Measurements from ENCODE around the gene PSMB5.

DNA sequence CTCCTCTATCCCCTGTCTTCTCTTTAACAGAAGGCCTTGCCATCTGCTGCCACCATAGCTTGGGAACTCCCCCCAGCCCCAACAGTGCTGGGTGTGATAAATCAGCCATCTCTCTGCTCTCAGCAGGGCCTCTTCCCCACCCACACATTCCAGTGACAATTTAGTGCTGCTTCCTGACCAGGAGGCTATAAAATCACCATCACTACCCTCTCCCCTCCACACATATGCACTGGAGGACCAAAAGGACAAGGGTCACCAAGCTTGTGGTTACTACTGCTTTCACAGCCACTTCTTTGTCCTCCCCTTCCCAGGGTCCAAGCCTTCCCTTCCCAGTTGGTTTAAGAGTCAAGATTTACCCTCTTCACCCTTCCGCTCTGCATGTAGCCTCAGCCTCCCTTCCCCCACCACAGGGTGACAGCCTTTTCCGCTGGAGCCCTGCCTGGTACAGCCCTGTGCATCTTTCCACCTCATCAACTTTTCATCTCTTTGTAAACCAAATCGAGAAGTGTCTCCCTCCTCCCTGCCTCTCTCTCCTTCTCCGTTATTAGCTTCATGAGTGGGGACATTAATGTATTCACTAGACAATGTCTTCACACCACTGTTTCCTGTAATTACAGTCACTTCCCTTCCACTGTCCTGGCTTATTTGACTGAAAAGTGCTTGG, 9.4 kb downstream of the PSMB5 start:
- TF ChIP-seq, protein P1, sequence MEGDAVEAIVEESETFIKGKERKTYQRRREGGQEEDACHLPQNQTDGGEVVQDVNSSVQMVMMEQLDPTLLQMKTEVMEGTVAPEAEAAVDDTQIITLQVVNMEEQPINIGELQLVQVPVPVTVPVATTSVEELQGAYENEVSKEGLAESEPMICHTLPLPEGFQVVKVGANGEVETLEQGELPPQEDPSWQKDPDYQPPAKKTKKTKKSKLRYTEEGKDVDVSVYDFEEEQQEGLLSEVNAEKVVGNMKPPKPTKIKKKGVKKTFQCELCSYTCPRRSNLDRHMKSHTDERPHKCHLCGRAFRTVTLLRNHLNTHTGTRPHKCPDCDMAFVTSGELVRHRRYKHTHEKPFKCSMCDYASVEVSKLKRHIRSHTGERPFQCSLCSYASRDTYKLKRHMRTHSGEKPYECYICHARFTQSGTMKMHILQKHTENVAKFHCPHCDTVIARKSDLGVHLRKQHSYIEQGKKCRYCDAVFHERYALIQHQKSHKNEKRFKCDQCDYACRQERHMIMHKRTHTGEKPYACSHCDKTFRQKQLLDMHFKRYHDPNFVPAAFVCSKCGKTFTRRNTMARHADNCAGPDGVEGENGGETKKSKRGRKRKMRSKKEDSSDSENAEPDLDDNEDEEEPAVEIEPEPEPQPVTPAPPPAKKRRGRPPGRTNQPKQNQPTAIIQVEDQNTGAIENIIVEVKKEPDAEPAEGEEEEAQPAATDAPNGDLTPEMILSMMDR (IDR thresholded peaks at IDR 0.05): no peak
- TF ChIP-seq POLR2A (IDR thresholded peaks at IDR 0.05): no peak

All from right lobe of liver (tissue), 4 donors.